Smooth muscle cell (in vitro differentiated cells): Measurements from ENCODE around the gene TOGARAM2. TPM values are rescaled to one million over a fixed set of nuclear protein-coding genes. Genes with fewer than 3 reads are reported as not detected.

Experiments
- DNase-seq: peaks from one replicate; lab custom pipeline; 2025; ENCODE audit not compliant: unreplicated experiment; lab: John Stamatoyannopoulos, UW
- H2AFZ ChIP-seq: fragments of 200-600 bp; sonication (generic); 2 replicates; pipeline ENCODE4 v1.6.0; 2016; ENCODE audit warnings: antibody characterized with exemption, low read depth, mild to moderate bottlenecking
- H3F3A ChIP-seq: fragments of 200-600 bp; sonication (generic); 2 replicates; pipeline ENCODE4 v1.6.0; 2017; ENCODE audit warnings: antibody characterized with exemption, low read depth
- H3K27ac ChIP-seq: fragments of 200-600 bp; sonication (generic); 2 replicates; pipeline ENCODE4 v1.5.1; 2016; ENCODE audit warnings: low read depth, mild to moderate bottlenecking
- H3K27me3 ChIP-seq: fragments of 200-600 bp; sonication (generic); 2 replicates; pipeline ENCODE4 v1.6.1; 2016; ENCODE audit warnings: low read depth, mild to moderate bottlenecking
- H3K36me3 ChIP-seq: fragments of 200-600 bp; sonication (generic); 2 replicates; pipeline ENCODE4 v1.5.1; 2016; ENCODE audit warnings: low read depth
- H3K4me1 ChIP-seq: fragments of 200-600 bp; sonication (generic); 2 replicates; pipeline ENCODE4 v1.5.1; 2016; ENCODE audit warnings: low read depth
- H3K4me2 ChIP-seq: fragments of 200-600 bp; sonication (generic); 2 replicates; pipeline ENCODE4 v1.6.0; 2016; ENCODE audit warnings: mild to moderate bottlenecking
- H3K4me3 ChIP-seq: fragments of 200-600 bp; sonication (generic); 2 replicates; pipeline ENCODE4 v1.5.1; 2016; ENCODE audit warnings: mild to moderate bottlenecking
- H3K79me2 ChIP-seq: fragments of 200-600 bp; sonication (generic); 2 replicates; pipeline ENCODE4 v1.6.0; 2016; ENCODE audit warnings: low read depth, mild to moderate bottlenecking
- H3K9ac ChIP-seq: fragments of 200-600 bp; sonication (generic); 2 replicates; pipeline ENCODE4 v1.6.0; 2016; ENCODE audit warnings: low read depth
- H3K9me3 ChIP-seq: fragments of 200-600 bp; sonication (generic); replicated peaks from 2 replicates; pipeline ENCODE4 v1.5.1; 2016; ENCODE audit warnings: low read depth
- H4K20me1 ChIP-seq: fragments of 200-600 bp; sonication (generic); 2 replicates; pipeline ENCODE4 v1.6.0; 2016; ENCODE audit warnings: low read depth
- CTCF ChIP-seq: fragments of 200-600 bp; sonication (generic); IDR thresholded peaks from 2 replicates; pipeline ENCODE4 v1.5.1; 2017; ENCODE audit warnings: borderline replicate concordance, mild to moderate bottlenecking, antibody characterized with exemption; ENCODE audit not compliant: insufficient read depth, poor library complexity, severe bottlenecking
- WGBS: methylation state at CpG from one replicate; pipeline ENCODE4 v1.1.7; 2016; ENCODE audit warnings: low lambda C conversion rate; 5-methylcytosine and 5-hydroxymethylcytosine counted together
- polyA plus RNA-seq: library from polyadenylated mRNA; unstranded; fragments of >200 nt; fragmentation: Nextera tagmentation; extraction: Ambion mirVana; gene quantifications from 2 replicates; pipeline ENCODE4 v1.2.1, GENCODE V29; 2016
- total RNA-seq: library from RNA; depleted of rRNA; stranded (reverse); fragments of >200 nt; gene quantifications from 2 replicates; pipeline ENCODE4 v1.2.3, GENCODE V29; 2014

The TOGARAM2 gene
- total and polyA plus RNA-seq, 2 experiments from 2014 or later, result 0.72 to 1.1 TPM

DNA sequence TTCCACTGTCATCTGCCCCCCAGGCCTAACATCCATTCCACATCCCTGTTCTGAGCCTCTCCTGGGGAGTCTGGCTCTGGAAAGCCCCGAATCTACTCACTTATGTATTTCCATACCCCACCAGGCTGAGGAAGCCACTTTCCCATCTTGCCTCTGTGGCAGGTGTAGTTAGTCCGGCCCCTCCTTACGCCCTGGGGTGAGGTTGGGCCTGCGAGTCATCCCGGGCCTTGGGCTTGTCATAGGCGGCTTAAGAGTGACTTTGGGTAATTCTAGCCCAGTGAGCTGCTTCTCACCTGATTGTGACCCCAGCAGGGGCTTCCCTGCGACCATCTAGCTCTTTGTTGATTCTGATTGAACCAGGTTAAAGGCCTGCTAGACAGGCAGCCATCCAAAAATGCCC lies 72.1 kb downstream of the TOGARAM2 start:
- H3K9me3 ChIP-seq, result no peaks in the 10 kb centered on the region
- H3K27me3 ChIP-seq, result no peaks in the 10 kb centered on the region
- peaks cover 12% of the 10 kb centered on the region for H3K4me1 ChIP-seq
- H3K4me2 ChIP-seq, result no peak overlapping the region
- H3F3A ChIP-seq, result peaks cover 12% of the 10 kb centered on the region
- peak overlapping the region; percentile 6 for H2AFZ ChIP-seq
- no peak for DNase-seq
- no peaks in the 10 kb centered on the region for H3K79me2 ChIP-seq
- H3K36me3 ChIP-seq, result no peaks in the 10 kb centered on the region
- H3K9ac ChIP-seq, result no peak overlapping the region
- H3K27ac ChIP-seq, result peak overlapping the region; percentile 5
- H3K4me3 ChIP-seq, result no peak overlapping the region
- H4K20me1 ChIP-seq, result no peaks in the 10 kb centered on the region
- 57% methylated on average over 7 of the region's 7 CpGs for WGBS
- TF ChIP-seq CTCF, result no peak

- no peak overlapping the region for H3K9ac ChIP-seq
- H3K79me2 ChIP-seq, result no peaks in the 10 kb centered on the region
- H3F3A ChIP-seq, result peaks cover 12% of the 10 kb centered on the region
- H2AFZ ChIP-seq, result peak overlapping the region; percentile 6
- H4K20me1 ChIP-seq, result no peaks in the 10 kb centered on the region
- no peaks in the 10 kb centered on the region for H3K36me3 ChIP-seq
- TF ChIP-seq CTCF, result no peak
- 50% methylated on average over 5 of the region's 5 CpGs for WGBS
- no peaks in the 10 kb centered on the region for H3K27me3 ChIP-seq
- peaks cover 12% of the 10 kb centered on the region for H3K4me1 ChIP-seq
- no peak overlapping the region for H3K4me3 ChIP-seq
- peak overlapping the region; percentile 27 for H3K4me2 ChIP-seq
- peak overlapping the region; percentile 5 for H3K27ac ChIP-seq
- no peaks in the 10 kb centered on the region for H3K9me3 ChIP-seq
- no peak for DNase-seq
Observed at GRCh38 chr2:29053670-29054400, 72.7 kb downstream of the TOGARAM2 start.

DNA sequence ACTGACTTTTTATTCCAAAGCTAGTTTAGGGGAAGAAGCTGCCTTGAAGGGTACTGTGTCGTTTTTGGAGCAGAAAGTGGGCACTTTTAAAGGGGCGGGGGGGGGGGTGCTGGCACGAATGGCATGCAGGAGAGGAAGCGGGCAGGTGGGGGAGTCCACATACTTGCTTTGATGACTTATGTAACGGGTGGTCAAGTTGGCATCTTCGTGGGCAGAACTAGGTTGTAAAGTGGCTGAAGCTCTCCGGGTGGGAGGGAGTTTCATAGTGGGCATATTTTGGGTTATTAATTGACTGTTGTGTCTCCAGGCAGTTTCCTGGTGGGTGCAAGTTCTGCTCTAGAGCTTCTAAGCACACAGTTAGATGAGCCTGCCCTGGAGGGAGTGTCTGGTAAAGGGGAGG lies 73.3 kb downstream of the TOGARAM2 start:
- H3F3A ChIP-seq, result peaks cover 12% of the 10 kb centered on the region
- 74% methylated on average over 7 of the region's 7 CpGs for WGBS

More for the DNA sequence above, 73.3 kb downstream of the TOGARAM2 start:
- DNase-seq, result no peak
- no peak overlapping the region for H2AFZ ChIP-seq
- no peaks in the 10 kb centered on the region for H3K36me3 ChIP-seq
- H3K79me2 ChIP-seq, result no peaks in the 10 kb centered on the region
- H3K4me1 ChIP-seq, result peaks cover 12% of the 10 kb centered on the region
- no peak overlapping the region for H3K27ac ChIP-seq
- no peaks in the 10 kb centered on the region for H4K20me1 ChIP-seq
- H3K27me3 ChIP-seq, result no peaks in the 10 kb centered on the region
- no peak overlapping the region for H3K9ac ChIP-seq
- H3K4me2 ChIP-seq, result no peak overlapping the region
- H3K4me3 ChIP-seq, result no peak overlapping the region
- TF ChIP-seq CTCF, result no peak
- H3K9me3 ChIP-seq, result no peaks in the 10 kb centered on the region
